Right cardiac atrium (tissue), 5 donors: ENCODE measurements around the gene CFAP65. TPM values are rescaled to one million over a fixed set of nuclear protein-coding genes. Genes with fewer than 3 reads are reported as not detected.
A peak's percentile ranks its signal among the peaks of the same experiment; 100 is the strongest.

Experiments used
- ATAC-seq, 2 donors: fragments of 200-7000 bp; cut with Tn5 transposase; one replicate each; pipeline versions ENCODE4 v1.8.0 to v1.9.1; 2020; ENCODE audit warnings: moderate library complexity in 2 of 2, mild to moderate bottlenecking in 1 of 2
- DNase-seq, 3 donors: peaks; one replicate each; pipeline ENCODE4 v3.0.0-alpha.2; 2020
- H3K27ac ChIP-seq: one replicate; pipeline ENCODE4 v1.5.1; 2013; ENCODE audit warnings: mild to moderate bottlenecking, low read length, control low read depth, moderate library complexity
- H3K27me3 ChIP-seq: one replicate; pipeline ENCODE4 v1.6.1; 2013; ENCODE audit not compliant: control insufficient read depth, insufficient read depth
- H3K4me1 ChIP-seq: one replicate; pipeline ENCODE4 v1.6.1; 2013; ENCODE audit warnings: low read length; ENCODE audit not compliant: control insufficient read depth, insufficient read depth
- H3K4me3 ChIP-seq: one replicate; pipeline ENCODE4 v1.5.1; 2013; ENCODE audit warnings: low read length, control low read depth
- H3K9me3 ChIP-seq: one replicate; pipeline ENCODE4 v1.6.1; 2013; ENCODE audit warnings: low read length; ENCODE audit not compliant: control insufficient read depth
- WGBS: extraction: QIAGEN DNeasy Blood & Tissue Kit; methylation state at CpG from one replicate; pipeline ENCODE4 v1.1.7; 2013; 5-methylcytosine and 5-hydroxymethylcytosine counted together
- intact Hi-C, 4 donors: fragments of 100-400 bp; cut with DNase I; formaldehyde crosslinking; loops; one replicate each; pipeline versions ENCODE4 v1.11.0 to v1.14.0; 2022 to 2023
- polyA plus RNA-seq: library from polyadenylated mRNA; stranded (reverse); fragments of 200-250 nt; gene quantifications from one replicate; pipeline ENCODE4 v1.2.3, GENCODE V29; 2013
- total RNA-seq, 4 donors: library from RNA; stranded (reverse); fragmentation: NEBNext Ultra II Directional; extraction: Animal tissue kit (Norgen Biotek cat#: 25700); gene quantifications; one replicate each; pipeline ENCODE4 v1.2.1, GENCODE V29; 2021
- donor health status: healthy with polysubstance abuse.
- donor health status: DM: no; HTN: yes; CAD: no.
- donor health status: DM: no; HTN: no; CAD: no.
- donor health status: DM: no; HTN: yes; CAD: no; lungs with severe emphysema.
- donor health status: DM: yes; HTN: yes; CAD: no.

The CFAP65 gene
- total and polyA plus RNA-seq, 5 donors = not detected

DNA sequence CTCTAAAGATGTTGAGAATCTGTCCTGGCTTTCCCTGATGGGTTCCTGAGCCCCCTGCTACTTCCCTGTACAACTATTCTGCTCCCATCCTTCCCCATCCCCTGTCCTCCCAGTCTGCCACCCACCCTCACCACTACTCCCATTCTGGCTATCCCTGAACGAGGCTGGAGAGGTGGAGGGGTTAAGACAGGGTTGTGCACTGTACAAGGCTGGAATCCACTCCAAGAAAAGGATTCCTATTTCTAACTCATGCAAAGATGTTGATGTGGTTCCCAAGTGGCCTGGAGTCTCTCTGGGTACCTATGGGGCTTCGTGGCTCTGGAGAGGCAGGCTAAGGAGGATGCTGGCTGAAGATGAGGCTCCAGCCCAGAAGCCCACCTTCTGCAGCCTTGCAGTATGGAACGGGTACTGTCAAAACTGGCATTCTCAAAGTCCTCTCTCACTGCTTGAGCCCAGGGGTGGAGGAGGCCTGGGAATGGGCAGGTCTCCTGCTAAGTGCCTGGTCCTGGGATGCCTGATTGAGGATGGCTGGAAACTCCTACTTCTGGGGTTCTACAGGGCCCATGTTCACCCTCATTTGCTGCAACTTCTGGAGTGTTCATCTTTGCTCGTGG, 55.1 kb downstream of the CFAP65 start:
- intact Hi-C loops = no loop called here
- Histone ChIP-seq H3K4me3 (no peak overlapping the region), H3K4me1 (peaks cover 10% of the 10 kb centered on the region), H3K27me3 (no peaks in the 10 kb centered on the region), H3K9me3 (no peaks in the 10 kb centered on the region), H3K27ac (no peak overlapping the region)
- ATAC-seq (no peak), DNase-seq (no peak)
- 51% methylated on average over 4 of the region's 4 CpGs for WGBS

DNA sequence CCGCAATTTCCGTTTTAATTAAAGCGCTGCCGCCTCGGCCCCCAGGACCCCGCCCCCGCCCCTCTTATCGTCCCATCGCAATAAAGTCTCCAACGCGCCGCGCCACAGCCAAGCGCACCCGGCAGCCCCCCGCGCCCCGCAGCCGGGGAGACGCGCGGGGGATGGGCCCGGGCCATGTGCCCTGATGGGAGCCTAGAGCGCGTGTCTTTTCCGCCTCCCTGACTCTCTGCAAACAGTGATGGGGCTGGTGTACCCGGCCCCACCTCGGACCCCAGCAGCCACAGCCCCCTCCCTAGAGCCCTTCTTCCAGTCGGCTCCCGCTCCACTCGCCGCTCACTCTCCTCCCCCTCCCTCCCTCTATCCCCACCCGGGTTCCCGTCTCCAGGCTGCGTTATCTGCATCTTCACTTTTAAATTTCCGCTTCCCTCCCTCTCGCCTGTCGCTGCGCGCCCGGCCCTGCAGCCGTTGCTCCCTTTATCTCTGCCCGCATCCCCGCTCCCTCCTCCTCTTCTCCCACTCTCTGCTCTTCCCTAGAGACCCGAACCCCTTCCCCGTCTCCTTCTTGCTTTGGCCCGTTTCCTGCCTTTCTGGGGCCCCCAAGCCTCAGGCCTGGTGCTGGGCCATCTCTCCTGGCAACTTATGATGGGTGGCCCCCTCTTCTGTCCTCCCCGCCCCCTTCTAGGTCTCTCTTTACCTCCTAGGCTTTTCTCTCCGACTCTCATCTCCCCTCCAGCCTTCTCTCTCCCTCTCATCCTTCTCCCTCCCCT, 55.8 kb downstream of the CFAP65 start:
- Histone ChIP-seq H3K27me3 (no peaks in the 10 kb centered on the region), H3K4me3 (no peak overlapping the region), H3K4me1 (peaks cover 13% of the 10 kb centered on the region), H3K9me3 (no peaks in the 10 kb centered on the region), H3K27ac (no peak overlapping the region)
- DNase-seq (no peak), ATAC-seq (no peak)
- intact Hi-C loops = no loop called here
- WGBS = 3% methylated on average over 49 of the region's 49 CpGs

- Histone ChIP-seq H3K27ac (no peak within 1 kb of the TSS), H3K4me1 (peaks cover 13% of the 10 kb centered on the region), H3K9me3 (no peaks in the 10 kb centered on the region), H3K27me3 (no peaks in the 10 kb centered on the region), H3K4me3 (peak within 1 kb of the TSS; percentile 34)
- intact Hi-C loops = no loop called here
- under 1% methylated on average over 32 of the region's 32 CpGs for WGBS
- no peak for DNase-seq
- no peak for ATAC-seq
Measured at GRCh38 chr2:218985021-218985324, 56.3 kb downstream of the CFAP65 start, which contains the start of gene FEV. Gene FEV (minus strand): TSS chr2:218985184. CDS start chr2:218985075, 109 bp downstream.

DNA sequence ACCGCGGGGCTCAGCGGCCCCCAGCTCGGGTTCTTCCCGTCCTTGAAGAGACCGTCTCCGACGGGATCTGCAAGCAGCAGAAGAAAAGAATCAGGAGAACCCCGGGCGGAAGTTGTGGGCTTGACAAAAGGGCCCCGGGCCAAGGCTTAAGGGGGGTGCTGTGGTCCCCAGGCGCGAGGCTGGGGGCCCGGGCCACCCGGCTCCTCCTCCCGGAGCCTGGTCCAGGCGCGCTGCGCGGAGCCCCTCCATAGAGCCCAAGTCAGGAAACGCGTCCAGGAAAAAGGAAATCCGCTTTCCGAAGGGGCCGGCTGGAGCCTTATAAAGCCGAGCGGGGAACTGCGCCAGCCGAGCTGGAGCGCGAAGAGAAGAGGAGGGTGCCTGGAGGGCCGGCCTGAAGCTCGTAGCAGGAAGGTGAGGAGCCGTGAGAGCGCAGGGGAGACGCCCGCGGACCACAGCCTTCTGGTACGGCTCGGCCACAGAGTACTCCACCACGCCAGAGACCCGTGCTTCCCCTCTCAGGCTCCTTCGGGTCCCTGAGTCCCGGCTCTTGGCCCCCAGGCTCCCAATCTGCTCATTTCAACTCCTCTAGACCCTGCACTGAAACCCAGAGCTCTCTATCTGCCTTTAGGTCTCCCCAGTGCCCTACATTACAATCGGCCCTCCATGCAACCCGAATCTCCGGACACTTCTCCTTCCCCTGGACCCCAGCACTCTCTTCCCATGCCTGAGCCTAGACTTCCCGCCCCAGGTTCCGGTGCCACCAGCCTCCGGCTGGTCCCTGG, 56.9 kb downstream of the CFAP65 start:
- peaks cover 13% of the 10 kb centered on the region for H3K4me1 ChIP-seq
- intact Hi-C loops = no loop called here
- peak; percentile 44 to 77 for ATAC-seq
- peak in 2 of 3 donors; percentile 53 to 80 for DNase-seq
- H3K4me3 ChIP-seq = peak overlapping the region; percentile 34
- H3K9me3 ChIP-seq = no peaks in the 10 kb centered on the region
- H3K27ac ChIP-seq = no peak overlapping the region
- WGBS = under 1% methylated on average over 50 of the region's 50 CpGs
- H3K27me3 ChIP-seq = no peaks in the 10 kb centered on the region

DNA sequence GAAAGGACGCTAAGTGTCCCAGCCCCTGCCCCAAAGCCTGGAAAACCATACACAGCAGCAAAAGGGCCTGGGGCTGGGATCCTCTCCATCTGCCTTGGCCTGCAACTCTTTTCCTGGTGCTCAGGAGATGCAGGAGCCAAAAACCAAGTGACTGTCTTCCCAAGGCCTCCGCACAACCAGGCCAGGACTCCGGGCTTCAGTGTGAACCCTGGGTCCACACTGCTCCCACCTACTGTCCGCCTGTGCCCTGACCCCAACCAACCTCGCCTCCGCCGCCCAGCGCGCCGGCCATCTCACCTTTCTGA, 57.4 kb downstream of the CFAP65 start:
- Histone ChIP-seq H3K9me3 (no peaks in the 10 kb centered on the region), H3K27ac (no peak overlapping the region), H3K4me3 (peak overlapping the region; percentile 34), H3K4me1 (peaks cover 13% of the 10 kb centered on the region), H3K27me3 (no peaks in the 10 kb centered on the region)
- DNase-seq (no peak), ATAC-seq (no peak)
- intact Hi-C loops = no loop called here
- WGBS = 13% methylated on average over 10 of the region's 10 CpGs

GRCh38 chr2:218983263-218983933, 57.9 kb downstream of the CFAP65 start:
- no peaks in the 10 kb centered on the region for H3K27me3 ChIP-seq
- no peak for ATAC-seq
- H3K4me1 ChIP-seq = peaks cover 13% of the 10 kb centered on the region
- no peaks in the 10 kb centered on the region for H3K9me3 ChIP-seq
- DNase-seq = no peak
- H3K4me3 ChIP-seq = no peak overlapping the region
- H3K27ac ChIP-seq = no peak overlapping the region
- intact Hi-C loops = no loop called here
- WGBS = 18% methylated on average over 23 of the region's 23 CpGs

- H3K27ac ChIP-seq = no peak overlapping the region
- peaks cover 13% of the 10 kb centered on the region for H3K4me1 ChIP-seq
- no peaks in the 10 kb centered on the region for H3K9me3 ChIP-seq
- intact Hi-C loops = no loop called here
- no peaks in the 10 kb centered on the region for H3K27me3 ChIP-seq
- 8% methylated on average over 28 of the region's 28 CpGs for WGBS
- no peak overlapping the region for H3K4me3 ChIP-seq
- no peak for DNase-seq
- no peak for ATAC-seq
Measured at GRCh38 chr2:218982586-218983262, 58.6 kb downstream of the CFAP65 start.

GRCh38 chr2:218981881-218982585, 59.3 kb downstream of the CFAP65 start:
- 1% methylated on average over 69 of the region's 69 CpGs for WGBS
- peaks cover 13% of the 10 kb centered on the region for H3K4me1 ChIP-seq
- peak in 1 of 3 donors; percentile 66 for DNase-seq
- peak overlapping the region; percentile 8 for H3K4me3 ChIP-seq
- peak in 1 of 2 donors; percentile 28 for ATAC-seq
- H3K27me3 ChIP-seq = no peaks in the 10 kb centered on the region
- no peak overlapping the region for H3K27ac ChIP-seq
- intact Hi-C loops = no loop called here
- H3K9me3 ChIP-seq = no peaks in the 10 kb centered on the region

DNA sequence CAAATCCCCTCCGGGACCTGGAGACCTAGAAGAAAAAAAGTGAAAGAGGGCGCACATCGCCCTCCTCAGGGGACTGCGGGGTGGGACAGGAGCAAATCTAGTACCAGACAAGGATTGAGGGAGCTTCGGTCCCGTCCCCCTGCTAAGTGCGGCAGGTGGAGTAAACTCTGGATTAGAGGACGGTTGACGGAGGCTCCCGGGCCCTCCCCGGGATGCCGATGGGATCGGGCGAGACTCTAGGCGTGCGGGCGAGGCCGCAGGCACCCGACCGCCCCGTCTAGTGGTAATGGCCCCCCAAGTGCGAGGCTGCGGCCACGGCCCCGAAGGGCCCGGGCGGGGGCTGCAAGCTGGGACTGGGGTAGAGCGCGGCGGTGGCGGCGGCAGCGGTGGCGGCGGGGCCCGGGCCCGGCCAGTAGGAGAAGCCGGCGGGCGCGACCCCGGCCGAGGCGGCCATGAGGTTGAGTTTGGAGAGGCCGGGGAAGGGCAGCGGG, 59.9 kb downstream of the CFAP65 start:
- ATAC-seq (no peak), DNase-seq (peak in 1 of 3 donors; percentile 50)
- no peak overlapping the region for H3K27ac ChIP-seq
- peaks cover 13% of the 10 kb centered on the region for H3K4me1 ChIP-seq
- H3K4me3 ChIP-seq = peak overlapping the region; percentile 8
- WGBS = 5% methylated on average over 46 of the region's 46 CpGs
- intact Hi-C loops = no loop called here
- H3K27me3 ChIP-seq = no peaks in the 10 kb centered on the region
- no peaks in the 10 kb centered on the region for H3K9me3 ChIP-seq
